ENCODE measurements around the gene ZNF487. TPM values are rescaled to one million over a fixed set of nuclear protein-coding genes. Genes with fewer than 3 reads are reported as not detected.

Gene ZNF487
- total and polyA plus RNA-seq, 2 of the 13 experiments (the other 11 are each of a cell fraction or from before 2014, with no cell fraction given) = 7.4 to 8.8 TPM

GRCh38 chr10:43396928-43397624 is 39.8 kb upstream of the ZNF487 start (continued):
- TF ChIP-seq SIX1 (CRISPR knock-in tag; IDR thresholded peaks at IDR 0.05; ENCODE audit: borderline replicate concordance) (no peak), RFX3 (CRISPR knock-in tag; IDR thresholded peaks at IDR 0.05) (no peak), NRL (CRISPR knock-in tag; IDR thresholded peaks at IDR 0.05; ENCODE audit: borderline replicate concordance) (peak; percentile 80; the same call in 1 of the 2 replicates), ZSCAN9 (CRISPR knock-in tag; IDR thresholded peaks at IDR 0.05; ENCODE audit: borderline replicate concordance) (peak; percentile 94), PCBP2 (optimal IDR thresholded peaks at IDR 0.05; ENCODE audit: low read depth, low read length, poor library complexity, severe bottlenecking) (no peak), SP1 (IDR thresholded peaks at IDR 0.05) (no peak), SP1 (CRISPR knock-in tag; IDR thresholded peaks at IDR 0.05) (peak; percentile 29; the same call in 1 of the 2 replicates), MIER3 (CRISPR knock-in tag; IDR thresholded peaks at IDR 0.05; ENCODE audit: borderline replicate concordance) (peak; percentile 73; the same call in 1 of the 2 replicates), ZZZ3 (CRISPR knock-in tag; IDR thresholded peaks at IDR 0.05; ENCODE audit: borderline replicate concordance) (peak; percentile 90; the same call in 1 of the 2 replicates), JUN (CRISPR knock-in tag; IDR thresholded peaks at IDR 0.05) (peak; percentile 78; the same call in 1 of the 2 replicates), ZNF772 (CRISPR knock-in tag; IDR thresholded peaks at IDR 0.05) (peak; percentile 98), IRX3 (CRISPR knock-in tag; IDR thresholded peaks at IDR 0.05; ENCODE audit: borderline replicate concordance, low read depth) (peak; percentile 81; the same call in 1 of the 2 replicates), ZNF724P (CRISPR knock-in tag; IDR thresholded peaks at IDR 0.05; ENCODE audit: borderline replicate concordance) (peak; percentile 93), ZNF282 (IDR thresholded peaks at IDR 0.05; ENCODE audit: partially characterized antibody) (no peak), ZNF207 (IDR thresholded peaks at IDR 0.05; ENCODE audit: borderline replicate concordance) (no peak), MTA1 (CRISPR knock-in tag; IDR thresholded peaks at IDR 0.05; ENCODE audit: borderline replicate concordance) (peak; percentile 73), REST (IDR thresholded peaks at IDR 0.05; ENCODE audit: borderline replicate concordance in 1 of 2, low read depth in 1 of 2, low read length in 2 of 2) (no peak), DZIP1 (CRISPR knock-in tag; IDR thresholded peaks at IDR 0.05) (peak; percentile 97; the same call in 1 of the 2 replicates), KDM1A (CRISPR knock-in tag; IDR thresholded peaks at IDR 0.05) (no peak), ZHX1 (CRISPR knock-in tag; IDR thresholded peaks at IDR 0.05; ENCODE audit: low read depth) (0 out of 2 replicates have a peak, but pooled peaks have one; percentile 47), ZC3H4 (CRISPR knock-in tag; IDR thresholded peaks at IDR 0.05; ENCODE audit: borderline replicate concordance) (peak; percentile 95; the same call in 1 of the 2 replicates)

All from HepG2 (cell line).